Spleen (tissue), 7 donors: ENCODE results near the gene RASA3.

ENCODE experiments used
- CTCF ChIP-seq, 11 experiments: fragments of 200-600 bp in 7 of 11; fragments of 450-650 bp in 4 of 11; sonication (generic) in 4 of 11; IDR thresholded peaks in 8 of 11; conservative IDR thresholded peaks in 3 of 11; 1 replicate in 7 of 11; 2 replicates in 4 of 11; pipeline versions ENCODE4 v1.4.0 to v1.8.0; 2016 to 2021; ENCODE audit warnings: antibody characterized with exemption in 11 of 11, inconsistent platforms in 4 of 11, mild to moderate bottlenecking in 1 of 11
- POLR2AphosphoS5 ChIP-seq, 3 donors: sonication (generic); formaldehyde crosslinking; IDR thresholded peaks; one replicate each; pipeline ENCODE4 v1.5.1; 2017; ENCODE audit warnings: antibody characterized with exemption in 3 of 3
- donor health status: DM: no; HTN: no; CAD: no; lungs with moderate emphysema.
- donor health status: DM: no; HTN: no; CAD: no.
- donor health status: DM: no; HTN: no; CAD: no.

- TF ChIP-seq CTCF (IDR thresholded peaks at IDR 0.05 in 8 of 11, conservative IDR thresholded peaks at IDR 0.05 in 3 of 11) (no peak), POLR2AphosphoS5 (IDR thresholded peaks at IDR 0.05) (no peak)
Measured at GRCh38 chr13:113937073-113937472, 195.3 kb downstream of the RASA3 start.
